SU-DHL-6 (cell line): Measurements from ENCODE around the gene VWA8.

ENCODE experiments used
- EZH2phosphoT487 ChIP-seq: fragments of 200-600 bp; sonication (generic), shearing (Covaris generic); conservative IDR thresholded peaks from 2 replicates; pipeline ENCODE4 v1.6.1; 2018; ENCODE audit warnings: mild to moderate bottlenecking, antibody characterized with exemption, low read length, moderate library complexity, mixed read lengths
- TF ChIP-seq, protein P1 (sequence below): fragments of 200-600 bp; sonication (generic); IDR thresholded peaks from one replicate; pipeline ENCODE4 v1.5.1; 2017; ENCODE audit warnings: antibody characterized with exemption, mild to moderate bottlenecking, low read length, moderate library complexity; ENCODE audit not compliant: insufficient read depth, poor library complexity, severe bottlenecking

DNA sequence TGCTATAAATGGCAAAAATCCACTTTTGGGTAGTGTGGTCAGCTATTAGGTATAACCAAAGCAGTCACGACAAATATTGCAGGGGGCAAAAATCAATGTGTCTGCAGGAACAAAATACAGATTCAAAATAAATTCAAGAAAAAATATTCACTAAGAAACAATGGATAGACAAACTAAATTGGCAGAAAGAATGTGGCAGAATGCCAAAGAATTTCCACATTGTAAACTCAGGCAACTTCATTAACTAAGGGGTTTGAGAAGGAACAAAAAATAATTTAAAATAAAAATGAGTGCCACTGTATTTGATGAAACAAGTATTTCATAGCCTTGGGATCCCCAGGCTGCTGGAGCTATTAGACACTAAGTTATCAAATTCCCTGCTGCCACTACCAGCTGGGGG is 193.1 kb downstream of the VWA8 start:
- TF ChIP-seq, protein P1, sequence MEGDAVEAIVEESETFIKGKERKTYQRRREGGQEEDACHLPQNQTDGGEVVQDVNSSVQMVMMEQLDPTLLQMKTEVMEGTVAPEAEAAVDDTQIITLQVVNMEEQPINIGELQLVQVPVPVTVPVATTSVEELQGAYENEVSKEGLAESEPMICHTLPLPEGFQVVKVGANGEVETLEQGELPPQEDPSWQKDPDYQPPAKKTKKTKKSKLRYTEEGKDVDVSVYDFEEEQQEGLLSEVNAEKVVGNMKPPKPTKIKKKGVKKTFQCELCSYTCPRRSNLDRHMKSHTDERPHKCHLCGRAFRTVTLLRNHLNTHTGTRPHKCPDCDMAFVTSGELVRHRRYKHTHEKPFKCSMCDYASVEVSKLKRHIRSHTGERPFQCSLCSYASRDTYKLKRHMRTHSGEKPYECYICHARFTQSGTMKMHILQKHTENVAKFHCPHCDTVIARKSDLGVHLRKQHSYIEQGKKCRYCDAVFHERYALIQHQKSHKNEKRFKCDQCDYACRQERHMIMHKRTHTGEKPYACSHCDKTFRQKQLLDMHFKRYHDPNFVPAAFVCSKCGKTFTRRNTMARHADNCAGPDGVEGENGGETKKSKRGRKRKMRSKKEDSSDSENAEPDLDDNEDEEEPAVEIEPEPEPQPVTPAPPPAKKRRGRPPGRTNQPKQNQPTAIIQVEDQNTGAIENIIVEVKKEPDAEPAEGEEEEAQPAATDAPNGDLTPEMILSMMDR, result no peak
- TF ChIP-seq EZH2phosphoT487, result no peak
